CD4-positive, alpha-beta T cell (primary cell): Measurements from ENCODE around the gene HTR4. TPM values are rescaled to one million over a fixed set of nuclear protein-coding genes. Genes with fewer than 3 reads are reported as not detected.

Experiments used
- ATAC-seq: fragments of 200-7000 bp; cut with Tn5 transposase; one replicate; pipeline ENCODE4 v1.10.0; 2022; ENCODE audit warnings: mild to moderate bottlenecking; ENCODE audit not compliant: poor library complexity
- CTCF ChIA-PET: fragments of 350-600 bp; sonication (Branson Sonifier 250); formaldehyde crosslinking; loops from one replicate; lab custom pipeline; 2021; ENCODE audit warnings: antibody characterized with exemption, inconsistent platforms; lab: Charles Lee
- POLR2A ChIA-PET: fragments of 350-600 bp; sonication (Branson Sonifier 250); formaldehyde crosslinking; loops from one replicate; lab custom pipeline; 2021; ENCODE audit warnings: antibody characterized with exemption, inconsistent platforms; lab: Charles Lee
- DNase-seq, 14 experiments: peaks; one replicate each; pipeline ENCODE4 v3.0.0-alpha.2; 2013 to 2020; ENCODE audit warnings: mixed read lengths in 2 of 14
- H3K27ac ChIP-seq, 2 donors: one replicate each; pipeline versions ENCODE4 v1.5.1 to v1.7.0; 2013; ENCODE audit warnings: low read length in 2 of 2, low read depth in 1 of 2, mild to moderate bottlenecking in 1 of 2
- H3K27me3 ChIP-seq, 2 experiments: 1 replicate in 1 of 2; 2 replicates in 1 of 2; pipeline versions ENCODE4 v1.6.1 to v1.7.0; 2013; ENCODE audit warnings: low read length in 2 of 2, control low read depth in 1 of 2, mild to moderate bottlenecking in 1 of 2, moderate library complexity in 1 of 2; ENCODE audit not compliant: insufficient read depth in 2 of 2, control insufficient read depth in 1 of 2
- H3K36me3 ChIP-seq: one replicate; pipeline ENCODE4 v1.6.1; 2013; ENCODE audit warnings: low read length, control low read depth; ENCODE audit not compliant: insufficient read depth
- H3K4me1 ChIP-seq: one replicate; pipeline ENCODE4 v1.6.1; 2013; ENCODE audit warnings: low read length, control low read depth; ENCODE audit not compliant: insufficient read depth
- H3K4me3 ChIP-seq: one replicate; pipeline ENCODE4 v1.5.1; 2013; ENCODE audit warnings: mild to moderate bottlenecking, low read length, moderate library complexity
- H3K9me3 ChIP-seq, 2 experiments: 1 replicate in 1 of 2; 2 replicates in 1 of 2; pipeline versions ENCODE4 v1.6.1 to v1.7.0; 2013; ENCODE audit warnings: low read length in 2 of 2, mild to moderate bottlenecking in 2 of 2, control low read depth in 1 of 2, moderate library complexity in 1 of 2; ENCODE audit not compliant: control insufficient read depth in 1 of 2, insufficient read depth in 1 of 2
- H3K27ac Mint-ChIP-seq: one replicate; pipeline ENCODE4 v1.8.0; 2020; ENCODE audit warnings: mixed read lengths
- H3K27me3 Mint-ChIP-seq: one replicate; pipeline ENCODE4 v1.8.0; 2021; ENCODE audit warnings: mixed read lengths
- H3K36me3 Mint-ChIP-seq: one replicate; pipeline ENCODE4 v1.8.0; 2021; ENCODE audit warnings: low read depth, mixed read lengths
- H3K4me1 Mint-ChIP-seq: one replicate; pipeline ENCODE4 v1.8.0; 2021; ENCODE audit warnings: low read depth, mixed read lengths
- H3K4me3 Mint-ChIP-seq: one replicate; pipeline ENCODE4 v1.8.0; 2020; ENCODE audit warnings: mild to moderate bottlenecking, mixed read lengths
- H3K9me3 Mint-ChIP-seq: one replicate; pipeline ENCODE4 v1.8.0; 2020; ENCODE audit warnings: mixed read lengths
- intact Hi-C, 2 experiments: fragments of 100-400 bp; cut with DNase I in 1 of 2; cut with micrococcal nuclease in 1 of 2; formaldehyde crosslinking; loops; one replicate each; pipeline versions ENCODE4 v1.15.1 to v1.9.0; 2023 to 2025; cut with DNase I, micrococcal nuclease
- total RNA-seq, 174 experiments: library from RNA in 2 of 174; stranded (reverse) in 2 of 174; gene quantifications; one replicate each; pipeline ENCODE4 v1.2.3 and lab custom pipeline; 2021 to 2026
- TF ChIP-seq, protein P1 (sequence below): fragments of 200-600 bp; IDR thresholded peaks from one replicate; pipeline ENCODE4 v1.8.0; 2022; ENCODE audit warnings: antibody characterized with exemption, mild to moderate bottlenecking

The HTR4 gene
- total RNA-seq, 2 experiments from 2014 or later, result not detected

DNA sequence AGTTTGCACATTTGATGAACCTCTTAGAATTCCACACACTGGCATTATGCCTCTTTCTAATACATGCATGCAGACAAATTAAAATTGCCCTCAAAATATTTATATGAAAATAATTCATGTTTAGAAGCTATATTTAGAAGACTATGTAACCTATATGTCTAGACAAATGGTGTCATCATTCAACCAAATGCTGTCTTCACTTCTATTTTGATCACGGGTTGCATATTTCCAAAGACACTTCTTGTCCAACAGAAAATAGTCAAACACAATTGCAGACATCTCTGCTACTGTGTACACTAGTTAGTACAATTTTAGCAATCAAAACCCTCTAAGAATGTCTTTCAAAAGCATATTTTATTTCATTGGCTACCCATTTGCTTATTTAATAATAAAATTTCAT, 156.6 kb downstream of the HTR4 start:
- Histone ChIP-seq H3K4me3 (no peak overlapping the region), H3K27me3 (no peaks in the 10 kb centered on the region), H3K4me1 (no peaks in the 10 kb centered on the region), H3K9me3 (no peaks in the 10 kb centered on the region), H3K36me3 (no peaks in the 10 kb centered on the region), H3K27ac (no peak overlapping the region)
- CTCF ChIA-PET, result no interaction called here
- Mint-ChIP-seq H3K27me3 (peaks cover 26% of the 10 kb centered on the region), H3K9me3 (no peaks in the 10 kb centered on the region), H3K4me3 (no peak overlapping the region), H3K27ac (no peak overlapping the region), H3K36me3 (no peaks in the 10 kb centered on the region), H3K4me1 (no peaks in the 10 kb centered on the region)
- no peak for DNase-seq
- POLR2A ChIA-PET, result no interaction called here
- TF ChIP-seq, protein P1, sequence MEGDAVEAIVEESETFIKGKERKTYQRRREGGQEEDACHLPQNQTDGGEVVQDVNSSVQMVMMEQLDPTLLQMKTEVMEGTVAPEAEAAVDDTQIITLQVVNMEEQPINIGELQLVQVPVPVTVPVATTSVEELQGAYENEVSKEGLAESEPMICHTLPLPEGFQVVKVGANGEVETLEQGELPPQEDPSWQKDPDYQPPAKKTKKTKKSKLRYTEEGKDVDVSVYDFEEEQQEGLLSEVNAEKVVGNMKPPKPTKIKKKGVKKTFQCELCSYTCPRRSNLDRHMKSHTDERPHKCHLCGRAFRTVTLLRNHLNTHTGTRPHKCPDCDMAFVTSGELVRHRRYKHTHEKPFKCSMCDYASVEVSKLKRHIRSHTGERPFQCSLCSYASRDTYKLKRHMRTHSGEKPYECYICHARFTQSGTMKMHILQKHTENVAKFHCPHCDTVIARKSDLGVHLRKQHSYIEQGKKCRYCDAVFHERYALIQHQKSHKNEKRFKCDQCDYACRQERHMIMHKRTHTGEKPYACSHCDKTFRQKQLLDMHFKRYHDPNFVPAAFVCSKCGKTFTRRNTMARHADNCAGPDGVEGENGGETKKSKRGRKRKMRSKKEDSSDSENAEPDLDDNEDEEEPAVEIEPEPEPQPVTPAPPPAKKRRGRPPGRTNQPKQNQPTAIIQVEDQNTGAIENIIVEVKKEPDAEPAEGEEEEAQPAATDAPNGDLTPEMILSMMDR, result no peak
- intact Hi-C loops, result no loop called here
- ATAC-seq, result no peak

DNA sequence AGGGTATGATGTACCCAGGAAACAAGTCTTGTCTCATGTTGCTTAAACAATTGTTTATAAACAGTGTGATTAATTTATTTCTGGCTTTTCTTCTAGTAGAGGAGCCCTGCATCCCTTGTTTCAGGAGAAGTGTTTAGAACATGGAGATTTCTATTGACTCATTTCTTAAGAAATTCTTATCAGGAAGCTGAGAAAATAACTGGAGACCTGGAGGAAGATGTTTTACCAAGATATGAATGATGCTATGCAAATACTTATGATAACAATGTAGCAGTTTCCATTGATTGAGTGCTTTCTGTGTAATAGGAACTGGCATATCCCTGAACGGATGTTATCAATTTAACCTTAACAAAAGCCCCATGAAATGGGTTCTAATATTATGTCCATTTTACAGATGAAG, 162.0 kb downstream of the HTR4 start:
- no peaks in the 10 kb centered on the region for H3K9me3 ChIP-seq
- H3K36me3 ChIP-seq, result no peaks in the 10 kb centered on the region
- intact Hi-C loops, result no loop called here
- no peaks in the 10 kb centered on the region for H3K4me1 ChIP-seq
- H3K27ac ChIP-seq, result no peak overlapping the region
- ATAC-seq, result no peak
- no peak overlapping the region for H3K4me3 Mint-ChIP-seq
- H3K9me3 Mint-ChIP-seq, result no peaks in the 10 kb centered on the region
- H3K36me3 Mint-ChIP-seq, result no peaks in the 10 kb centered on the region
- peaks cover 0 to 15% of the 10 kb centered on the region in 2 experiments for H3K27me3 ChIP-seq
- H3K27ac Mint-ChIP-seq, result no peak overlapping the region
- H3K4me3 ChIP-seq, result no peak overlapping the region
- CTCF ChIA-PET, result no interaction called here
- POLR2A ChIA-PET, result no interaction called here
- H3K4me1 Mint-ChIP-seq, result no peaks in the 10 kb centered on the region
- peaks cover 44% of the 10 kb centered on the region for H3K27me3 Mint-ChIP-seq
- TF ChIP-seq, protein P1, result no peak
- DNase-seq, result no peak

DNA sequence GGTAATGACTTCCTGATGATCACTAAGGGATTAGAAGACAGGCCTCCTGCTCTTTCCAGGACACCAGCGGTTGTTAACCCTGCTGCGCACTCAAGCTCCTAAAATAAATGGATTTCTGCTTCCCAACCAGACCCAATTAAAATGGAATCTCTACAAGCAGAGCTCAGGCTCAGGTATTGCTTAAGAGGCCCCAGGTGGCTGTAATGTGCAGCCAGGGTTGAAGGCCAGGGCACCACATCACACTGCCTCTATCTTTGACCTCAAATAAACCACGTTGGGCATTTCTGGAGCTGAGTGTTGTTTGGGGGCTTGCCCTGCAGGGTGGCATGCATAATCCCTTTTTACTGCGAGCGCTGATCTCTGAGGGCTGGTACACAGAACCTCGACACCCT, 162.5 kb downstream of the HTR4 start:
- no peak overlapping the region for H3K4me3 Mint-ChIP-seq
- ChIA-PET POLR2A (no interaction called here), CTCF (no interaction called here)
- TF ChIP-seq, protein P1, result no peak
- peaks cover 0 to 20% of the 10 kb centered on the region in 2 experiments for H3K27me3 ChIP-seq
- H3K36me3 Mint-ChIP-seq, result no peaks in the 10 kb centered on the region
- no peaks in the 10 kb centered on the region for H3K36me3 ChIP-seq
- H3K4me1 Mint-ChIP-seq, result no peaks in the 10 kb centered on the region
- H3K9me3 Mint-ChIP-seq, result no peaks in the 10 kb centered on the region
- no peak overlapping the region for H3K27ac Mint-ChIP-seq
- no peak for DNase-seq
- H3K27ac ChIP-seq, result no peak overlapping the region
- no peaks in the 10 kb centered on the region for H3K9me3 ChIP-seq
- peaks cover 49% of the 10 kb centered on the region for H3K27me3 Mint-ChIP-seq
- intact Hi-C loops, result no loop called here
- no peak overlapping the region for H3K4me3 ChIP-seq
- no peak for ATAC-seq
- no peaks in the 10 kb centered on the region for H3K4me1 ChIP-seq
